Psoas muscle (tissue), 8 donors: ENCODE measurements around the gene CCAR1. TPM values are rescaled to one million over a fixed set of nuclear protein-coding genes. Genes with fewer than 3 reads are reported as not detected.
"Not testable (repeated sequence)": the region's sequence is repeated elsewhere in the genome, so short reads cannot be mapped to it uniquely, and the experiment has no call there.

Experiments
- ATAC-seq, 4 donors: fragments of 200-7000 bp; cut with Tn5 transposase; one replicate each; pipeline ENCODE4 v1.9.1; 2020; ENCODE audit warnings: moderate library complexity in 3 of 4, mild to moderate bottlenecking in 2 of 4
- DNase-seq, 2 donors: peaks; one replicate each; pipeline ENCODE4 v3.0.0-alpha.2; 2020
- H3K27ac ChIP-seq: fragments of 200-600 bp; one replicate; pipeline ENCODE4 v1.8.0; 2022
- H3K27me3 ChIP-seq, 3 donors: fragments of 200-600 bp in 1 of 3; one replicate each; pipeline versions ENCODE4 v1.6.1 to v1.8.0; 2013 to 2022; ENCODE audit warnings: low read length in 2 of 3, mild to moderate bottlenecking in 2 of 3, moderate library complexity in 1 of 3; ENCODE audit not compliant: insufficient read depth in 3 of 3
- H3K36me3 ChIP-seq, 2 donors: fragments of 200-600 bp in 1 of 2; one replicate each; pipeline versions ENCODE4 v1.6.1 to v1.8.0; 2013 to 2022; ENCODE audit warnings: low read depth in 1 of 2, mild to moderate bottlenecking in 1 of 2, moderate library complexity in 1 of 2; ENCODE audit not compliant: insufficient read depth in 1 of 2
- H3K4me1 ChIP-seq: fragments of 200-600 bp; one replicate; pipeline ENCODE4 v1.8.0; 2022
- H3K4me3 ChIP-seq: fragments of 200-600 bp; one replicate; pipeline ENCODE4 v1.8.0; 2022; ENCODE audit warnings: mild to moderate bottlenecking
- H3K9me3 ChIP-seq: fragments of 200-600 bp; one replicate; pipeline ENCODE4 v1.8.0; 2022
- CTCF ChIP-seq: fragments of 200-600 bp; IDR thresholded peaks from one replicate; pipeline ENCODE4 v1.8.0; 2022; ENCODE audit warnings: antibody characterized with exemption
- WGBS, 3 donors: extraction: QIAGEN DNeasy Blood & Tissue Kit; methylation state at CpG; one replicate each; pipeline versions ENCODE4 v1.1.6 to v1.1.7; 2013; 5-methylcytosine and 5-hydroxymethylcytosine counted together
- intact Hi-C, 2 donors: fragments of 100-400 bp; cut with DNase I; formaldehyde crosslinking; loops; one replicate each; pipeline versions ENCODE4 v1.11.0 to v1.14.2; 2022
- polyA plus RNA-seq, 3 donors: library from polyadenylated mRNA; stranded (reverse); fragments of 200-250 nt; gene quantifications; one replicate each; pipeline ENCODE4 v1.2.3, GENCODE V29; 2013
- total RNA-seq, 4 donors: library from RNA; stranded (reverse); fragmentation: NEBNext Ultra II Directional in 2 of 4; extraction: Animal tissue kit (Norgen Biotek cat#: 25700) in 2 of 4; gene quantifications; one replicate each; pipeline versions ENCODE4 v1.2.1 to v1.2.4, GENCODE V29; 2021 to 2023
- donor health status: healthy with polysubstance abuse.
- donor health status: DM: no; HTN: no; CAD: no; lungs with moderate emphysema.
- donor health status: Bipolar disorder and iron deficiency.
- donor health status: healthy.
- donor health status: DM: yes; HTN: yes; CAD: no.
- donor health status: DM: no; HTN: no; CAD: no.
- donor health status: DM: no; HTN: no; CAD: no.
- donor health status: DM: yes; HTN: yes; CAD: no.

The CCAR1 gene
- total and polyA plus RNA-seq, 7 donors, result 22.1 to 52.8 (median 31.0) TPM

- no peak for ATAC-seq
- no peak for DNase-seq
- Histone ChIP-seq H3K36me3 (peaks cover 13 to 98% of the 10 kb centered on the region in 2 donors), H3K9me3 (no peaks in the 10 kb centered on the region), H3K27me3 (no peaks in the 10 kb centered on the region), H3K4me1 (no peaks in the 10 kb centered on the region), H3K27ac (no peak overlapping the region), H3K4me3 (no peak overlapping the region)
- 75 to 85% (median 82%) methylated on average over 5 of the region's 5 CpGs for WGBS, 3 donors
- no peak for TF ChIP-seq CTCF
- intact Hi-C loops, result loop anchor here in 1 of 2 donors (10.0 kb wide), 2 partner anchors 215 to 385 kb away; no protein-coding TSS in a partner anchor
Measured at GRCh38 chr10:68759967-68760366, 38.9 kb downstream of the CCAR1 start.

- H3K36me3 ChIP-seq, result peaks cover 0 to 100% of the 10 kb centered on the region in 2 donors
- H3K9me3 ChIP-seq, H3K4me1 ChIP-seq, H3K27ac ChIP-seq, ATAC-seq, H3K27me3 ChIP-seq, H3K4me3 ChIP-seq, DNase-seq: not testable (repeated sequence)
- intact Hi-C loops, result loop anchor here in 1 of 2 donors (10.0 kb wide), 1 partner anchor 393 kb away; no protein-coding TSS in a partner anchor
- 58 to 82% (median 65%) methylated on average over 7 of the region's 7 CpGs for WGBS, 3 donors
Measured at GRCh38 chr10:68767407-68767806, 46.4 kb downstream of the CCAR1 start.

GRCh38 chr10:68781613-68782574 lies 60.9 kb downstream of the CCAR1 start:
- whole genome bisulfite sequencing, 3 donors, result 91 to 95% (median 95%) methylated on average over 6 of the region's 6 CpGs
- Histone ChIP-seq H3K9me3 (no peaks in the 10 kb centered on the region), H3K27me3 (no peaks in the 10 kb centered on the region), H3K4me1 (no peaks in the 10 kb centered on the region), H3K27ac (no peak overlapping the region), H3K36me3 (peaks cover 0 to 96% of the 10 kb centered on the region in 2 donors), H3K4me3 (no peak overlapping the region)
- DNase-seq (no peak), ATAC-seq (no peak)
- intact Hi-C loops, result no loop called here
- TF ChIP-seq CTCF, result no peak

GRCh38 chr10:68784476-68784875 lies 63.4 kb downstream of the CCAR1 start:
- DNase-seq (no peak), ATAC-seq (no peak)
- no peaks in the 10 kb centered on the region for H3K4me1 ChIP-seq
- no peaks in the 10 kb centered on the region for H3K9me3 ChIP-seq
- 67 to 85% (median 71%) methylated on average over 7 of the region's 7 CpGs for WGBS, 3 donors
- intact Hi-C loops, result no loop called here
- H3K27ac ChIP-seq, result no peak overlapping the region
- H3K4me3 ChIP-seq, result no peak overlapping the region
- no peak for TF ChIP-seq CTCF
- H3K36me3 ChIP-seq, result peaks cover 4 to 96% of the 10 kb centered on the region in 2 donors
- H3K27me3 ChIP-seq, result no peaks in the 10 kb centered on the region

- intact Hi-C loops, result loop anchor here in 1 of 2 donors (5.0 kb wide), 1 partner anchor 41 kb away; no protein-coding TSS in a partner anchor
- ATAC-seq (no peak), DNase-seq (no peak)
- Histone ChIP-seq H3K27me3 (no peaks in the 10 kb centered on the region), H3K9me3 (no peaks in the 10 kb centered on the region), H3K36me3 (peaks cover 4 to 96% of the 10 kb centered on the region in 2 donors), H3K27ac (no peak overlapping the region), H3K4me1 (no peaks in the 10 kb centered on the region), H3K4me3 (no peak overlapping the region)
- WGBS, 3 donors, result 94 to 95% (median 94%) methylated on average over 3 of the region's 3 CpGs
- no peak for TF ChIP-seq CTCF
Measured at GRCh38 chr10:68787813-68788212, 66.8 kb downstream of the CCAR1 start.
